Stimulated activated CD8-positive, alpha-beta memory T cell treated with anti-CD3 and anti-CD28 coated beads, Interleukin-15, amount 100 ng/mL, for 4 hours (primary cell): Measurements from ENCODE around the gene ABCG1.

Experiments used
- DNase-seq, 2 donors: peaks; one replicate each; pipeline ENCODE4 v3.0.0-alpha.2; 2020; ENCODE audit warnings: low read depth in 2 of 2

The ABCG1 gene

DNA sequence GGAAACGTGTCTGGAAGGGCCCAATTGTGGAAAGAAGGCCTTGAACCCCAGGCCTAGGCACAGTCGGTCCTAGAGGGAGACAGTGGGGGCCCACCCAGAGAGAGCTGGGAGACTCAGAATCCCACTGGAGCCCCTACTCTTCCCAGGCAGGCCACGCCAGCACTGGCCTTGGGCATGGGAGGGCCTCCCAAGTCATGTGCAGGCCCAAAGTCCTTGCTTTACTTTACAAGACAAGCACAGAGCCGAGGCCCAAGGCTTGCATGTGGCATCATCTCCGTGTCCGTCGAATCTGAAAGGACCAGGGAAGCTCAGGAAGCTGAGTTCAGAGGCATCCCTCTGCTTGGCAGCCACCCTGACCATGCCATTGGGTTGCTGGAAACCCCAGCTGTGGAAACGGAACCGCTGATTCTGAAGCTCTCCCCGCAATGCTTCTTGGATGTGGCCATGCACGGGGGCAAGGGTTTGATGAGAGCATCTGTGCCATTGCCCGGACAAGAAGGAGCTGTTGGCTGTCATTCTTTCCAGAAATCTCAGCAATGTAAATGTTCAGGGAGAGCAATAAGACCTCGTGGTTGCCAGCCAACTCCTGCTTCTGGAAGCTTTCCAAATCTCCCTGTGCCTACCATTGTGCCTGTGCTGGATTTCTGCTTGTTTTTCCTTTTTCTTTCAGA lies 32.8 kb downstream of the ABCG1 start:
- DNase-seq: no peak

DNA sequence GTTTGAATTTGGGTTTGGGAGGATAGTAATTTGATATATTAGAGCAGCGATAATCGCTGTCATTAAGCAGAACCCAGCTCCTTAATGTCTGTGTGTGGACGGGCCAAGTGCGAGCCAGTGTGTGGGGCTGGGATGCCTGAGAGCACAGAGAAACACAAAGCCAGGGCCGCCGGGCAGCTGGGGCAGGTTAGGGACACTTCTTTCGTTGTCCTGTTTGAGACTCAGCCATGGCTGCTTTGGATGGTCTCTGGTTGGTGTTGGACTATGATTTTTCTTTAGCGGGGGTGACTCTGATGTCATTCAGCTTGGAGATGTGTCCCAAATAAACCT lies 33.4 kb downstream of the ABCG1 start:
- DNase-seq: no peak

DNA sequence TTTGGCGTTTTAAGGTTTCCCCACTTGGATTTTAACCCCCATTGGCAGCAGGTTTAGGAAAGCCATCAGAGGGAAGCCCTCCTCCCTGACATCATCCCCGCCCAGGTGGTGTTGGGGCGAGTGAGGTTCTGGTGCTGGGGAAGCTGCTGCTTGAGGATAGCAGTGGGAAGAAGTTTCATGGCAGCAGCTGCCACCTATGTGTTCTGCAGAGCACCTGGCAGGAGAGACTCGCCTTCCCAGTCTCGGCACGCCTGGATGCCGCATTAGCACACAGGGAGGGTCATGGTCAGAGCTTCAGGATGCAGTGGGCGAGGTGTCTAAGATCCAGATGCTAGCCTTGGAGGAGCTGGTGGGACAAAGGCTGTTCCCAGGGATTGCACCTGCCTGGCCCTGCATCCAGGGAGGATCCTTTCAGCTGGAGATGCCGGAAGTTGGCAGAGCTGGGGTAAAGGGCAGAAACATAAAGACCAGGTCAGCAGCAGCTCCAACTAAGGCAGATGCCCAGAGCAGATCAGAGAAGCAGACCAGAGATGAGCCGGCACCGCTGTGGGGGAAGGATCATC lies 33.9 kb downstream of the ABCG1 start:
- no peak for DNase-seq

DNA sequence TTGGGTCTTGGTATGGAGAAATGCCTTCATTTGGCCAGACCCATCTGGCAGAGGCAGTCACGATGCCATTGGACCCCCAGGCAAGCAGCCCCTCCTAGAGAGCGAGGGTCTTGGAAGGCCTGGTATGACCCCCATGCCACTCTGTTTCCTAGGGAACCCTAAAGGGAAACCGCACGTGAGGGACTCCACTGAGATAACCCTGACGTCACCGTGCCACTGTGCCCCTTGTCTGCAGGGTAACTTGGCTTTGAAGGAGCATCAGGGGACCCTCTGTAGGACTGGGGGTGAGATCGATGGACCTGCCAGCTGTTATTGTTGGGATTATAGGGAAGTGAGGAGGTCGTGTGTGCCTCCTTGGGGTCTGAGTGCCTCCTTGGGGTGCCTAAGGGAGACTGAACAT lies 34.5 kb downstream of the ABCG1 start:
- DNase-seq: no peak

DNA sequence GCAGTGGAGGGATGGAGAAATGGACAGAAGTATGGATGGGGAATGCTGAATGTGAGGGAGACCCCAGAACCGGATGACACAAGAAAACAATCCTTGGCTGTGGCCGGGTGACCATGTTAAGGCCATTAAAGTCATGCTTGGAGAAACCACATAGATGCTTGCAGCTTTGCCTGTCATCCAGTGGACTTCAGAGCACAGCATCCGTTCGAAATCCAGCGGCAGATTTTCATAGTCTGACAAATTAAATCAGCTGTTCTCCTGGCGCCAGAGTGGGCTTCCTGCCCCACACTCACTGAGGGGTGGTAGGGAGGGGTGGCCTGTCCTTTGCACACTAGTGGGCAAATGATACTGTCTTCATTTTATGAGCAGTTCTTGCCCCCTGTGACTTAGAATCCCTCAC lies 35.1 kb downstream of the ABCG1 start:
- no peak for DNase-seq

DNA sequence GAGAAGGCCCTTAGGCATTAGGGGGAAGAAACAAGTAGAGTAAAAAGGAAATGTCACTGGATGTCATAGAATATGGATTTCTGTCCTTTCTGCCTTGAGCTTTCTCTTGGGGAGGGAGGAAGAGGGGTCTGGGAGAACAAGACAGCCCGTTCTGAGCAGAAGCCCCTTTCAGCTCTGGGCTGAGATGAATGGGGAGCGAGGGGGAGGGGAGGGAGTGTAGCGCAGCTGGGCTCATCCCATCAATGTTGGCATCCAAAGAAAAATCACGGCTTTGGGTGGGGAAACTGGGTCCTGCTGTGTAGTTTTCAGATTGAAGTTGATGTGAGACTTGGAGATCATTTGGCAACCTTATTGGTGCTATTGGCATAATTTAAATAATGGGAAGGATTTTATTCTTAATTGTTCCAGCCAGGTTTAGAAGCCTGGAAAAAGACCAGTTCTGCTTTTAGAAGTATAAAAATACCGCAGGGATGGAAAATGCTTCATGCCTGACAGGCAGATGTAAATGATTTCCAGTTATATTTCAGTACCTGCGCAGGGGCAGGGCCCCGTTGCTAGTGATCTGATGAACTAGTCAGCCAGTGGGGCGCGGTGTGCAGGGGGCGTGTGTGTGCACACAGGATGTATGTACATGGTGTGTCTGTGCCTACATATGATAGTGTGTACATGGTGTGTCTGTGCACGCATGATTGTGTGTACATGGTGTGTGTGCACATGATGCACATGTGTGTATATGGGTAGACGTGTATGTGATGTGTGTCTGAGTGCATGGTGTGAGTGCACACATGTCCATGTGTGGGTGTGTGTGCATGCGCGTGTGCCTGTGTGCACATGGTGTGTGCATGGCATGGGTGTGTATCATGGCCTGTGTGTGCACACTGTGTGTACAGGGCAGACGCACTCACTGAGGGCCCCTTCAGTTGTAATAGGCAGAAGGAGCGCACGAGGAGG lies 36.0 kb downstream of the ABCG1 start:
- DNase-seq: no peak

DNA sequence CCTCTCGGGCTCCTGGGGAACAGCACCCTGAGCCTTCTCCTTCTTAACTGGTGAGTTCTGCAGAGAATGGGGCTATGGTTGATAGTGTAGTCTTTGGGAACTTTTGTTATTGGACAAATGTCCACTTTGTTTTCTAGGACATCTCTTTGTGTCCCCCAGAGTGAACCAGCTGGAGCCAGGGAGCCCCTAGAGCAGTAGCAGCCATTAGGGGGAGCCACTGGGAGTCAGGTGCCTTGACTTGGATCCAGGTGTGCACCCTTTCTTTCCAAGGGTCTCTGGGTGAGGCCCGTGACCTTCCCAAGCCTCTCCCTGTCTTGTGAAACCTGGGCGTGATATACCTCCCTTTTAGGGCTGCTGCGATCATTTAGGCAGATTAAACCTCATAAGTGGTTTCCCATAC lies 36.9 kb downstream of the ABCG1 start:
- no peak for DNase-seq

DNA sequence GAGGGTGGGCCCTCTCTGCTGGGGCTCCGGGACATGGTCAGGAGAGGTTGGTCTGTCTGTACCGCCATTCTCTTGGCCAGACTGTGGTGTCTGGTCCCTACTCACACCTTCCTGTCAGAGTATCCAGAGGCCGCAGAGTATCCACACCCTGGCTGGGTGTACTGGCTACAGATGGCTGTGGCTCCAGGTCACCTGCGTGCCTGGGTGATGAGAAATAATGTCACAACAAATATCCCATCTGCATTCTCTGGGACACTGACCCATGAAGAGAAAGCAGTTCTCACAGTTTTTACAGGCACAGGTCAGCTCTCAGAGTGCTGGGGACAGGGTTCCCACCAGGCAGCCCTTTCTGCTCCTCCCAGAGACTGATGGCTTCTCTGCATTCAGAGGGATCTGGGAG lies 37.4 kb downstream of the ABCG1 start:
- DNase-seq: no peak

DNA sequence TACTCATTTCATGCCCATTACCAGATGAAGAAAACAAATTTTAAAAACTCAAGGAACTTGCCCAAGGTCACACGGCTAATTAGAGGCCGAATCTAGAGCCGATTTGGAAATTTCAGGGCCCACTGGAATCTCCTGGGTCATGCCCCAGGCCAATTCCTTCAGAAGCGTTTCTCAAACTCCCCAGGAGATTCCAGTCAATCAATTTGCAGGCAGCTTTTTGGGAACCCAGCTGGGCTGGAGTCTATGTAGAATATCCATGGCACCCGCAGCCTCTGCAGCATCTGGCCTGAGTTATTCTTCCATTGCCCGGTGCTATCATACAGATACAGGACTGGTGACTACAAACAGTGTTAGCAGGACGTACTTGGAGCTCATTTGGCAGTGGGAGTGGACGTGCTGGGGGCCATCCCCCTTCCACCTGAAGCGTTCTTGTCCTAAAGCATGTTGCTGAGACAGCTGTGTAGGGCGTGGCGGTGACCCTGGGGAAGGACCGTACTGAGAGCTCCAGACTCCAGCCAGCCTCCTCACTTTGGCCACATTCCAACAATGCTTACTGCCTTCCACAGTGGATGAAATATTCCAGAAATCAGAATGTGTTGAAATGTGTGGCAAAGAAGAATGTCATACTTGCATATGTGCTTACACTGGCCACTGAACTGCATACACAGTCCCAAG lies 38.3 kb downstream of the ABCG1 start:
- DNase-seq: no peak

DNA sequence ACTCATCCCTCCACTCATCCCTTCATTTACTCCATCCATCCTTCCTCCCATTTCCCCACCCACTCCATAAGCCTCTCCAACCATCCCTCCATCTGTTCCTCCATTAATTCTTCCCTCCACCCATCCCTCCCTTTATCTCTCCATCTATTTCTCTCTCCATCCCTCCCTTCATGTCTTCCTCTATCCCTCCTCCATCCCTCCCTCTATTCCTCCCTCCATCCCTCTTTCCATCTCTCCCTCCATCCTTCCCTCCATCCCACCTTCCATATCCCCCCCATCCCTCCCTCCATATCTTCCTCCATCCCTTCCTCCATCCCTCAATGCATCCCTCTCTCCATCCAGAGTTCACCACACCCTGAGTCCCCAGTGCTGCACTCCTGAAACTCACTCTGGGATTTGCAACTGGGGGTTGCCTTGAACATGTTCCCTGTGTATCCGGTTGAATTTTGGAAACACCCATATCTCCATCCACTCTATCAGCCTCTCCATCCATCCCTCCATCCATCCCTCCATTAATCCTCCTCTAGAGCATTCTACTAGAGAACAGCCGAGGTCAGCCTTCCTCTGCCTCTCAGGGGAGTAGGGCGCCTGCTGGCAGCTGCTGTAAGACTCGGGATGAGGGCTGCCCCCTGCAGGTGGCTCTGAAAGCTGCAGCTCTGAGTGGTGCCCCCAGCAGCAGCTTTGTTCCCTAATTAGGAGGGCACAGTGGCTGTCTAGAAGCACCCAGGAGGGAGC lies 39.4 kb downstream of the ABCG1 start:
- DNase-seq: peak; percentile 54 to 61

DNA sequence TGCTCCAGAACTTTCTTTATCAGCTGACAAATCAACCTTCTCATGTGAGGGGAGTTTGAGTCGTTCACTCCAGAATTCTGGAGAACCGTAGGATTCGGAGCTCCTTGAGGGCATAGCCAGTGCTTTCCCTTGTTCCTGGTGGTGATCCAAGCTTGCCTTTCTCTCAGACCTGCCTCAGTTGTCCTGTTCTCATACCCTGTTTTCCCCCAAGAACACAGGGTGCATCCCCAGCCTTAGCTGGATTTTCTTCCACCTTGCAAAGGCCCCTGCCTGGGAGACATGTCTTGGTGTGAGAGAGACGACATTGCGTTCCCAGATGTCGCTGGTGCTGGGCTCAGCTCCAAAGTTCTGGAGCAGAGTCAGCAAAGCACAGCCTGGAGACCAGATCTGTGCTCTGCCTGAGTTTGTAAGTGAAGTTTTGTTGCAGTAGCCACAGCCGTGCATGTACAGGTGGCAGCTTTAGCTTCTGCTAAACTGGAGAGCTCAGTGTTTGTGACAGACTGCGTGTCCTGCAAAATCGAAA lies 40.0 kb downstream of the ABCG1 start:
- no peak for DNase-seq

DNA sequence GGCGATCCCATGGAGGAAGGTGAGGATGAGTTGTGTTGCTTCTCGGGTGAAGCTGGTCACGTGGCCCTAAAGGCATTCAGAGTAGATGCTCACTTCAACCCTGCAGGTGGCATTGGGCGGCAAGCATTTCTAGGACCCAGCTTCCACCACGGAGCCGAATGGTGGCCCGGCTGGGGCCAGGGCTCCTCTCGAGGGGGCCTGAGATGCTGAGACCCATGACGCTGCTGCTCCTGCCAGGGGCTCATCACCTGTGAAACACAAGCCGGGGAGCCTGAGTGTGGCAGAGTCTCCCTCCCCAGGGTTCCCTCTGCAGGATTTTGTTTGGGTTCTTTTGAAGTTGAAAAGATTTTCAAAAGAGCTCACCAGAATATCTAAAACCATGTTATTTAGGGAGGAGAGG lies 41.2 kb downstream of the ABCG1 start:
- DNase-seq: no peak

DNA sequence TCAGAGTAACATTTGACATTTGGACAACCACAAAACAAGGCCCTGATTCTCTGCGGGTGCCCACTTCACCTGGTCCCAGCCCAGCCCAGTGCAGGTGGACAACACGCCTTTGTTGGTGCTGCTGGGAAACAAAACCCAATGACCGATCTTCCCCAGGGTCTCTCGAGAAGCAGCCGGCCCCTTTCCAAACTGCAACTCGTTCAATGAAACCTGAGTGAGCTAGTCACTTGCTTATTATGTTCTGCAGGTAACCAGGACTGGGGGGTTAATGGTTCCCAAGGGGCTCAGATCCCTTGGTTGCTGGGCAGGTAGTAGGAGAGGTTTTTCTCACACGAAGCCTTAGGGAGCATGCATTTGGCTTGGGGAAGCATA lies 42.9 kb downstream of the ABCG1 start:
- DNase-seq: no peak

DNA sequence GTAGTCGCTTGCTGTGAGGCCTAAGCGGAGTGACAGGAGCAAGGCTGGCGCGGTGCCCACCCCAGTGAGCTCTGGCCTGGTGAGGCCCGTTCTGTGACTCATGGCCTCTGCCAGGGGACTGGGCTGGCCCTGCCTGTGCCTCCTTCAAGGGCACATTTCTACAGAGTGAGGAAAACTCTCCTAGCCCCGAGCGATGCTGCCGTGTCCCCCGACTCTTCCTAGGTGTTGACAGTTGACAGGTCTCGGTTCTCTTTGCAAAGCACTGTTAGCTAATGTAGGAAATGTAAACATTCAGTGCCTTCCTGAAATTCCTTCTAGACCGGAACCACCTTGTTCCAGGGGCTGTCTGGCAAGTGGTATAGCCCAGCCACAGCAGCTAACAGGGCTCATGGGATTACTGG lies 43.9 kb downstream of the ABCG1 start:
- DNase-seq: no peak

DNA sequence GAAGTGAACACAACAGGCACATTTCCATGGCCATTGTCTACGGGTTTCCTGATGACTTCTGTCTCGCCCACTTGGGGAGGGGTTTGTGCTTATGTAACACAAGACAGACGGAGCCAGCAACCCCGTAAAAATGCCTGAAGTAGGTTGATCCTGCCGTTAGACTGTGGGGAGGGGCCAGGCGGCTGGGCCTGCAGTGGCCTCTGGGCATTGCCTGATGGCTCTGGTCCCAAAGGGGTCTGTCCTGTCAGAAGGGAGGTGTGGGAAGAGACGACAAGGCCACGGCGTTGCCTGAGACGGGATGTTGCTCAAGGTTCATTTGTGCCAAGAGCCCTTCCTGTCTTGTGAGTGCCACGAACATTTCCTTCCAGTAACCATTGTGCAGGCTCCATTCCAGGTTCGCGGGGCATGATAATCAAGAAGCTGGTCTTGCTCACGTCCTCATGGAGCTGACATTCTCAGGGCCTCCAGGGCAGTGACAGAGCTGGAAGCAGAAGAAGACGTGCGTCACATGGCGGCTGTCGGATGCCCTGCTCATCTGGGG lies 44.7 kb downstream of the ABCG1 start:
- DNase-seq: no peak

DNA sequence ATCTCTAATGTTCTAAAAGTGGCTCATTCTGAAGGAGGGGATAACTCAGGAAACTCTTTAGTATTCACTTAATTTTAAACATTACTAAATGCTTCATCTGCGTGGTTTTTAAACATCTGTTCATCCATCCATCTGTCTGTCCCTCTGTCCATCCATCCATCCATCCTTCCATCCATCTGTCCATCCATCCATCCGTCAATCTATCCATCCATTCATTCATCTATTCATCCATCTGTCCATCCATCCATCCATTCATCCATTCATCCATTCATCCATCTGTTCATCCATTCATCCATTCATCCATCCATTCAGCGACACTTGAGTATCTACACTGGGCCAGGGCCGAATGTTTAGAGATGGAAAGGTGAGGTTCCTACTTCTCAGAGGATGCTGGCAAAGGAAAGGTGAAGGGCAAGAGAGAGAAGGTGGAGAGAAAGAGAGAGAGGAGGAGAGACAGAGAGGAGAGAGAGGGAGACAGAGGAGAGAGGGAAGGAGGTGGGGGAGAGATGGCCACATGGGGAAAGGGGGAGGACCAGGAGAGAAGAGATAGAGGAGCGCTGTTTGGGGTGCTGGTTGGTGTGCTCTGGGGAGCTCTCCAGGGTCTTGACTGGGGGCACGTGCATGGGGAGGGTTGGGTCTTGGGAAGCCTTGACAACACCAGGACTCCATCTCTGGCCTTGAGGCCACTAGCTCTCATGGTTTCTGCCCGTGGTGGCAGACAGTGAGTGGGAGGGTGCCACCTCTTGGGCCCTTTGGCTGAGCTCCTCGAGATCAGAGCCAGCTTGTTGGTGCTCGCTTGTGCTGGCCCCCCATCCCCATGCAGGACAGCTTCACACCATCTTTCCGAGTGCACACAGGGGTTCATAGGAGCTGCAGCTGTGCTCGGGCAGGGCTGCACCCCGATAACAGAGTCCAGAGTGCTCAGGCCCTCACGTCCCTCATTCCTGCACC lies 45.6 kb downstream of the ABCG1 start:
- no peak for DNase-seq

DNA sequence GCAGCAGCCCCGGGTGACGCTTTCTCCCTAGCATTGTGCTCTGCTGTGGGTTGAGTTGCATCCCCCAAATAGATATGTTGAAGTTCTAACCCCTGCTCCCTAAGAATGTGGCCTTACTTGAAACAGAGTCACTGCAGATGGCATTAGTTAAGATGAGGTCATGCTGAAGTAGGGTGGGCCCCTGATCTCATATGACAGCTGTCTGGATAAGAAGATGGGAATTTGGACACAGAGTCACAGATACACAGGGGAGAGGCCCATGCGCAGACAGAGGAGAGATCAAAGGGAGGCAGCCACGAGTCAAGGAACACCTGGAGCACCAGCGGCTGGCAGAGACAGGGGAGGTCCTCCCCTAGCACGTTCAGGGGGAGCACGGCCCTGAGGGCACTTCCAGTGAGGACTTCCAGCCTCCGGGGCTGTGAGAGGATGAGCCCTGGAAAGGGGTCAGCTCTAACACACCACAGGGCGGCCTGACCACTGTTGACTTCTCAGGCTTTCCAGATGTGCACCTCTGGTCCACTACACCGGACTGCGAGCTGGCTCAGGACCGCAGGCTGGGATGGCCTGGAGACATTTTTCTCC lies 46.4 kb downstream of the ABCG1 start:
- no peak for DNase-seq

DNA sequence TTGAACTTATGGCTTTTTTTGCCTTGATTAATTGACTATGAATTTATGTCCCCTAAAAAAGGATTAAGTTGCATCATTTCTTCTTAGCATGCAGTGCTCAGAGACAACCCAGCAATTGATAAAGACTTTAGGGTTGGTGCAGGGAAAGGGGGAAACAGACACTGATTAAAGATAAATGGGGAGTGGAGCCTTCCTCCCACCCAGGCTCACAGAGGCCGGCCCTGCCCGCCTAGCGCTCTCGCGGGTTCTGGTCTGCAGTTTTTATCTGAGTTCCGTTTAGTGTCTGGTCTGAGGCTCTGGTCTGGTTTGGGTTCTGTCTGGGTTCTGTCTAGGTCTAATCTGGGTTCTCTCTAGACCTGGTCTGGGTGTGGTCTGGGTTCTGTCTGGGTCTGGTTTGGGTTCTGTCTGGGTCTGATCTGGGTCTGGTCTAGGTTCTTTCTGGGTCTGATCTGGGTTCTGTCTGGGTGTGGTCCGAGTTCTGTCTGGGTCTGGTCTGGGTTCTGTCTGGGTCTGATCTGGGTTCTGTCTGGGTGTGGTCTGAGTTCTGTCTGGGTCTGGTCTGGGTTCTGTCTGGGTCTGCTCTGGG lies 48.1 kb downstream of the ABCG1 start:
- DNase-seq: no peak

DNA sequence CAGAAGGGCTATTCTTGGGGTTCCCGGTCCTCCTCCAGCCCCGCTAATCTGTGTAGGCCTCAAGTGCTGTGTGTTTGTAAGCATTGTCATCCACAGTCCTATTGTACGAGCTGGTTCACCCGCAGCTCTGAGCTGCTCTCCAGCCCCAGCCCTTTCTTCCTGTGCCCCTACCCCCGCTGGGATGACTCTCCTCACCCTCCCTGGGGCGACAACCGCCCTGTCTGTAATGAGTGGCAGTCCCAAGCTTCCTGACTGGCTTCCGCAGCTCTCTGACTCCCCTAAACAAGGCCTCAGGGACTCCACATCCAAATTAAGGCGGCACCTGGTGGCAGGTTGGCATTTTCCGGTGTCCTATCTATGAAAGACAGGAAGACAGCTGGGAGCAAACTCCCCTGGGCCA lies 50.4 kb downstream of the ABCG1 start:
- no peak for DNase-seq
